K562 (cell line): ENCODE measurements around the gene IRF2BP2. TPM values are rescaled to one million over a fixed set of nuclear protein-coding genes. Genes with fewer than 3 reads are reported as not detected.

Experiments used
- ATAC-seq: fragments of 200-7000 bp; cut with Tn5 transposase; 3 replicates; pipeline ENCODE4 v1.9.1; 2020; ENCODE audit warnings: moderate library complexity
- BruUV-seq: library from RNA; stranded (reverse); fragments of 400-500 nt; replicated peaks from 2 replicates; lab custom pipeline; 2021; lab: Mats Ljungman, UMichigan
- CTCF ChIA-PET: fragments of 300-600 bp; formaldehyde crosslinking; extraction: SDS; loops from one replicate; lab custom pipeline; 2021; ENCODE audit warnings: low intra/inter-chr PET ratio; lab: Yijun Ruan, JAX
- POLR2A ChIA-PET: fragments of 300-600, 350-650 bp; sonication (Branson Sonifier 250); formaldehyde crosslinking; extraction: SDS; loops from one replicate; lab custom pipeline; 2021; ENCODE audit warnings: antibody characterized with exemption, inconsistent platforms; lab: Yijun Ruan, JAX
- DNase-seq, 4 experiments: peaks; one replicate each; pipeline versions ENCODE4 v3.0.0 to v3.0.0-alpha.2; 2011 to 2018; ENCODE audit warnings: low spot score in 3 of 4, mixed read lengths in 3 of 4; ENCODE audit errors: extremely low read depth in 1 of 4
- FAIRE-seq: peaks from 2 replicates; lab custom pipeline; 2011; peaks lifted over from hg19 to GRCh38; lab: Jason Lieb, UNC
- H2AFZ ChIP-seq: 2 replicates; pipeline ENCODE4 v1.6.0; 2011; ENCODE audit warnings: low read depth, low read length, control low read depth, inconsistent platforms
- H3K27ac ChIP-seq: fragments of 200-600 bp; 3 replicates; pipeline ENCODE4 v1.8.0; 2011; ENCODE audit warnings: low read depth, mild to moderate bottlenecking, control low read depth, inconsistent platforms, low read length, moderate library complexity, mixed read lengths; ENCODE audit errors: extremely low read depth
- H3K27me3 ChIP-seq, 2 experiments: fragments of 300-600 bp in 1 of 2; 2 replicates in 1 of 2; 3 replicates in 1 of 2; pipeline versions ENCODE4 v1.6.0 to v1.8.0; 2011; ENCODE audit warnings: inconsistent platforms in 2 of 2, low read length in 2 of 2, mild to moderate bottlenecking in 1 of 2, mixed read lengths in 1 of 2, moderate library complexity in 1 of 2; ENCODE audit not compliant: control insufficient read depth in 2 of 2, insufficient read depth in 2 of 2
- H3K36me3 ChIP-seq: fragments of 300-600 bp; 3 replicates; pipeline ENCODE4 v1.8.0; 2011; ENCODE audit warnings: mild to moderate bottlenecking, low read length, inconsistent platforms; ENCODE audit not compliant: control insufficient read depth, insufficient read depth
- H3K4me1 ChIP-seq, 2 experiments: fragments of 200-600 bp in 1 of 2; replicated peaks in 1 of 2; 2 replicates in 1 of 2; 3 replicates in 1 of 2; pipeline versions ENCODE4 v1.5.1 to v1.8.0; 2011; ENCODE audit warnings: inconsistent platforms in 2 of 2, low read length in 2 of 2, mild to moderate bottlenecking in 1 of 2, mixed read lengths in 1 of 2, moderate library complexity in 1 of 2; ENCODE audit not compliant: control insufficient read depth in 2 of 2, insufficient read depth in 2 of 2
- H3K4me2 ChIP-seq: 2 replicates; pipeline ENCODE4 v1.6.1; 2011; ENCODE audit warnings: low read length, control low read depth, inconsistent platforms, mixed read lengths; ENCODE audit not compliant: insufficient read depth
- H3K4me3 ChIP-seq: fragments of 200-600 bp; sonication (generic), shearing (Covaris generic); 2 replicates; pipeline ENCODE4 v1.5.1; 2016; ENCODE audit warnings: control low read depth, inconsistent platforms
- H3K79me2 ChIP-seq: fragments of 200-600 bp; 3 replicates; pipeline ENCODE4 v1.8.0; 2011; ENCODE audit warnings: low read length, inconsistent platforms; ENCODE audit not compliant: control insufficient read depth, insufficient read depth
- H3K9ac ChIP-seq, 2 experiments: 2 replicates each; pipeline versions ENCODE4 v1.6.0 to v1.6.1; 2011; ENCODE audit warnings: low read depth in 2 of 2, low read length in 2 of 2, control low read depth in 1 of 2, inconsistent platforms in 1 of 2, mild to moderate bottlenecking in 1 of 2, mixed read lengths in 1 of 2; ENCODE audit not compliant: insufficient read depth in 1 of 2
- H3K9me1 ChIP-seq: one replicate; pipeline ENCODE4 v1.6.0; 2011; ENCODE audit warnings: inconsistent platforms, mild to moderate bottlenecking, low read length, moderate library complexity; ENCODE audit not compliant: control insufficient read depth, insufficient read depth
- H3K9me3 ChIP-seq: replicated peaks from 2 replicates; pipeline ENCODE4 v1.5.1; 2011; ENCODE audit warnings: low read depth, low read length, inconsistent platforms; ENCODE audit not compliant: control insufficient read depth, insufficient read depth
- H4K20me1 ChIP-seq: replicated peaks from 2 replicates; pipeline ENCODE4 v1.6.1; 2011; ENCODE audit warnings: low read length, inconsistent platforms, mixed read lengths; ENCODE audit not compliant: control insufficient read depth, insufficient read depth
- CCNT2 ChIP-seq: IDR thresholded peaks from 2 replicates; pipeline ENCODE4 v1.6.1; 2011; ENCODE audit warnings: borderline replicate concordance, low read depth, mild to moderate bottlenecking, moderate library complexity, mixed read lengths, low read length; ENCODE audit not compliant: insufficient read length; ENCODE audit errors: extremely low read depth
- KDM1A ChIP-seq, 2 experiments: fragments of 450-650 bp; IDR thresholded peaks; 2 replicates each; pipeline ENCODE4 v1.6.1; 2016; ENCODE audit warnings: mild to moderate bottlenecking in 2 of 2
- NFRKB ChIP-seq: fragments of 450-650 bp; IDR thresholded peaks from 2 replicates; pipeline ENCODE4 v1.6.1; 2016; ENCODE audit warnings: low read depth
- POLR2G ChIP-seq: fragments of 200-400 bp; formaldehyde crosslinking; IDR thresholded peaks from 2 replicates; pipeline ENCODE4 v1.6.1; 2017; ENCODE audit warnings: low read depth, mild to moderate bottlenecking, antibody characterized with exemption, low read length, moderate library complexity
- RCOR1 ChIP-seq, 2 experiments: IDR thresholded peaks; 2 replicates each; pipeline ENCODE4 v1.6.1; 2012; ENCODE audit warnings: low read depth in 2 of 2, low read length in 2 of 2, borderline replicate concordance in 1 of 2, improper control_type of control experiment in 1 of 2
- RUNX1 ChIP-seq: sonication (generic); IDR thresholded peaks from 2 replicates; pipeline ENCODE4 v1.6.1; 2016; ENCODE audit warnings: antibody characterized with exemption, low read depth
- SMC3 ChIP-seq: conservative IDR thresholded peaks from 2 replicates; pipeline ENCODE4 v1.6.1; 2011; ENCODE audit warnings: low read depth, low read length, improper control_type of control experiment; ENCODE audit not compliant: insufficient read depth
- ZNF79 ChIP-seq: fragments of 250-450 bp; sonication (Bioruptor Pico); IDR thresholded peaks from 2 replicates; pipeline ENCODE4 v1.4.0; 2020; ENCODE audit warnings: low read depth, mild to moderate bottlenecking, moderate library complexity
- WGBS: fragments of 100-300 bp; shearing (Covaris generic); methylation state at CpG from one replicate; pipeline ENCODE4 v1.1.6; 2016; ENCODE audit warnings: low coverage, mixed read lengths; ENCODE audit not compliant: insufficient coverage; ENCODE audit errors: missing lambda C conversion rate; 5-methylcytosine and 5-hydroxymethylcytosine counted together
- in situ Hi-C: fragments of 300-500 bp; cut with MboI; formaldehyde crosslinking; loops from 4 replicates; pipeline ENCODE4 v1.15.0; 2018; ENCODE audit warnings: inconsistent platforms, mixed read lengths
- intact Hi-C: fragments of 100-400 bp; cut with micrococcal nuclease; formaldehyde crosslinking; loops from 2 replicates; pipeline ENCODE4 v1.14.2; 2022
- polyA plus RNA-seq, 8 experiments: library from polyadenylated mRNA; depleted of rRNA in 4 of 8; stranded (reverse) in 5 of 8; unstranded in 3 of 8; fragments of >200 nt; fragmentation: Nextera tagmentation in 2 of 8; fragmentation: Illumina TruSeq in 1 of 8; extraction: Ambion mirVana in 2 of 8; extraction: Trizol in 1 of 8; gene quantifications; 2 replicates each; pipeline versions ENCODE4 v1.2.1 to v1.2.3, GENCODE V29; 2011 to 2014; ENCODE audit warnings: inconsistent platforms in 1 of 8, missing spikeins in 1 of 8
- total RNA-seq, 7 experiments: library from RNA; depleted of rRNA in 6 of 7; stranded (reverse); fragments of >200 nt in 6 of 7; fragmentation: Illumina TruSeq in 2 of 7; extraction: Trizol in 2 of 7; gene quantifications; 2 replicates each; pipeline versions ENCODE4 v1.2.1 to v1.2.3, GENCODE V29; 2011 to 2021; ENCODE audit warnings: low replicate concordance in 1 of 7

Gene IRF2BP2
- total and polyA plus RNA-seq, 9 of the 15 experiments (the other 6 are each of a cell fraction or from before 2014, with no cell fraction given) = 7.7 to 68.6 (median 22.1) TPM

DNA sequence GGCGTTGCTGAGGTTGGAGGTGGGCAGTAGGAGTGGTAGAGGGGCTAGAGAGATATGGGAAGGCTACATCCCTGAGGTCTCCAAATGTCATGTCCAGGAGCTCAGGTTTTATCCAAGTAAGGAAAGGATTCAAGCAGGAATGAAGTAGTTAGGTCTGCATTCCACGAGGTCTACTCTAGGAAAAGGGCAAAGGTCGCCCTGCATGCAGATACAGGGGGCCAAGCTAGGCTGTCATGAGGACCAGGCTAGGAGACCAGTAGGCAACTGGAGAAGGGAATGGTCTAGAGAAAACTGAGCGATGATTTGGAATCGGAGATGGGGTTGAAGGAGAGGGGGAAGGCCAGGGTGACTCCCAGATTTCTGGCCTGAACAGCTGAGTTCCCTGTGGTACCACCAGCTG, 48.7 kb downstream of the IRF2BP2 start (continued):
- TF ChIP-seq CCNT2 (no peak), NFRKB (no peak), ZNF79 (CRISPR knock-in tag) (no peak), RUNX1 (no peak), SMC3 (no peak)

DNA sequence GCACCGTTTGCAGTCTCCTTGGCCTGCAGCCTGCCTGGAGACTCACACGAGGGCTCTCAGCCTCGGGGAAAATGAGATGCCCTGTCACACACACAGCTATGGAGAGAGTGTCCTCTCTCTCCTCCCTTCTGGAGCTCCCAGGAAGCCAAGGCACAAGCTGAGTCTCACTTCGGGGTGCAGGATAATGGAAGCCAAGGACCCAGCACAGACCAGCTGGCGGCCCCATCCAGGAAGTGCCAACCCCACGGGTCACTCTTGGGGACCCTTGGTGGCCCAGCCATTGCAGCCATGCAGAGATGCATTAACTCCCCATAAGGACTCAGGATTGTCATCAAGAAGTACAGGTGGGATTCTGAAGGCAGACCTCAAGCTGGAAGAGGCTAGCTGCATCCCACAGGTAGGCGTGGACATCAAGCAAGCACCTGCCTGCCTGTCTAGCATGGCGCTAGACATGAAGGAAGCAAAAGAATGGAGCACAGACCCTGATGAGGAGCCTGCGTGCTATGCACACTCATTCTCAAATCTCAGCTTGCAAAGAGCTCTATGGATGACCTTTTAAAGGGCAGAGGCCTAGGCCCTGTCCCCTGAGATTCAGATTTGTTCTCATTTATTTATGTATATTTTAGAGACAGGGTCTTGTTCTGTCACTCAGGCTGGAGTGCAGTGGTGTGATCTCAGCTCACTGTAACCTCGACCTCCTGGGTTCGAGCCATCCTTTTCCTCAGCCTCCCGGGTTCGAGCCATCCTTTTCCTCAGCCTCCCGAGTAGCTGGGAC, 49.9 kb downstream of the IRF2BP2 start:
- TF ChIP-seq RCOR1 (IDR thresholded peaks at IDR 0.05; ENCODE audit: borderline replicate concordance in 1 of 2, low read depth in 2 of 2, low read length in 2 of 2) (peak in 1 of 2 experiments; percentile 33; a peak in 1 of 4 replicates), POLR2G (no peak), KDM1A (IDR thresholded peaks at IDR 0.05) (peak; percentile 80 to 92)

More for the DNA sequence above, 49.9 kb downstream of the IRF2BP2 start:
- POLR2A ChIA-PET = interaction anchor here (0.7 to 2.5 kb wide), 7 partner anchors 10 to 931 kb away, joined by 3 to 6 read pairs (median 4); no protein-coding TSS in a partner anchor
- Histone ChIP-seq H3K9me1 (no peaks in the 10 kb centered on the region), H3K4me3 (no peak overlapping the region), H4K20me1 (no peaks in the 10 kb centered on the region), H3K27me3 (no peaks in the 10 kb centered on the region), H3K27ac (no peak overlapping the region), H3K4me2 (no peak overlapping the region), H3K9me3 (no peaks in the 10 kb centered on the region), H2AFZ (no peak overlapping the region), H3K36me3 (no peaks in the 10 kb centered on the region), H3K9ac (peak overlapping the region in 1 of 2 experiments; percentile 29; a peak in 2 of 4 replicates), H3K79me2 (no peaks in the 10 kb centered on the region), H3K4me1 (peaks cover 11 to 29% of the 10 kb centered on the region in 2 experiments)
- DNase-seq (no peak), ATAC-seq (no peak), FAIRE-seq (no peak)
- intact Hi-C loops (loop anchor here (1.0 kb wide), 1 partner anchor 13 kb away; no protein-coding TSS in a partner anchor), in situ Hi-C loops (no loop called here)
- CTCF ChIA-PET = no interaction called here
- BruUV-seq = no TSS peak
- 54% methylated on average over 14 of the region's 14 CpGs for WGBS
